ENCODE measurements around the gene MAP9. TPM values are rescaled to one million over a fixed set of nuclear protein-coding genes. Genes with fewer than 3 reads are reported as not detected.

Gene MAP9
- total RNA-seq, 1 donor from 2014 or later = 22.1 TPM

GRCh38 chr4:155383541-155383940 lies 6.8 kb upstream of the MAP9 start:
- TF ChIP-seq CTCF (conservative IDR thresholded peaks at IDR 0.05) = no peak
- Mint-ChIP-seq H3K4me3 (no peak overlapping the region), H3K36me3 (no peaks in the 10 kb centered on the region), H3K9me3 (no peaks in the 10 kb centered on the region), H3K4me1 (ENCODE audit: unreplicated experiment) (no peaks in the 10 kb centered on the region), H3K27ac (no peak overlapping the region), H3K27me3 (peaks cover 8% of the 10 kb centered on the region)
- DNase-seq (ENCODE audit: extremely low spot score, unreplicated experiment) = no peak

GRCh38 chr4:155377276-155377675 lies 511 bp upstream of the MAP9 start:
- Mint-ChIP-seq H3K27ac (peak overlapping the region; percentile 60), H3K4me3 (peak overlapping the region; percentile 93), H3K27me3 (peaks cover 4% of the 10 kb centered on the region), H3K36me3 (no peaks in the 10 kb centered on the region), H3K9me3 (no peaks in the 10 kb centered on the region), H3K4me1 (ENCODE audit: unreplicated experiment) (peaks cover 15% of the 10 kb centered on the region)
- DNase-seq (ENCODE audit: extremely low spot score, unreplicated experiment) = no peak
- no peak for TF ChIP-seq CTCF (conservative IDR thresholded peaks at IDR 0.05)

- no peak overlapping the region for H3K4me3 Mint-ChIP-seq
- DNase-seq (ENCODE audit: extremely low spot score, unreplicated experiment) = no peak
- H3K27me3 Mint-ChIP-seq = no peaks in the 10 kb centered on the region
- H3K4me1 Mint-ChIP-seq (ENCODE audit: unreplicated experiment) = peaks cover 11% of the 10 kb centered on the region
- H3K36me3 Mint-ChIP-seq = peaks cover 17% of the 10 kb centered on the region
- no peaks in the 10 kb centered on the region for H3K9me3 Mint-ChIP-seq
- peak; percentile 84 for TF ChIP-seq CTCF (conservative IDR thresholded peaks at IDR 0.05)
- H3K27ac Mint-ChIP-seq = no peak overlapping the region
Measured at GRCh38 chr4:155371432-155372043, 5.2 kb downstream of the MAP9 start.

GRCh38 chr4:155367608-155368007 lies 9.2 kb downstream of the MAP9 start:
- no peak for DNase-seq (ENCODE audit: extremely low spot score, unreplicated experiment)
- Mint-ChIP-seq H3K36me3 (peaks cover 26% of the 10 kb centered on the region), H3K9me3 (no peaks in the 10 kb centered on the region), H3K27ac (no peak overlapping the region), H3K4me3 (no peak overlapping the region), H3K27me3 (no peaks in the 10 kb centered on the region), H3K4me1 (ENCODE audit: unreplicated experiment) (no peaks in the 10 kb centered on the region)
- TF ChIP-seq CTCF (conservative IDR thresholded peaks at IDR 0.05) = no peak

- Mint-ChIP-seq H3K36me3 (peaks cover 12% of the 10 kb centered on the region), H3K9me3 (no peaks in the 10 kb centered on the region), H3K4me1 (ENCODE audit: unreplicated experiment) (peaks cover 4% of the 10 kb centered on the region), H3K27ac (no peak overlapping the region), H3K4me3 (no peak overlapping the region), H3K27me3 (no peaks in the 10 kb centered on the region)
- peak; percentile 92 for TF ChIP-seq CTCF (conservative IDR thresholded peaks at IDR 0.05)
- DNase-seq (ENCODE audit: extremely low spot score, unreplicated experiment) = no peak
Measured at GRCh38 chr4:155353923-155354540, 22.7 kb downstream of the MAP9 start.
